HG03460 (cell line): ENCODE data around the gene RTN4IP1.
A peak's percentile ranks its signal among the peaks of the same experiment; 100 is the strongest.

Experiments used
- ATAC-seq: cut with Tn5 transposase; IDR thresholded peaks from one replicate; pipeline ENCODE4 v1.9.1; 2021; ENCODE audit not compliant: unreplicated experiment

The RTN4IP1 gene

GRCh38 chr6:106525107-106525881 lies 104.0 kb downstream of the RTN4IP1 start:
- peak; percentile 44 for ATAC-seq

GRCh38 chr6:106522562-106523250 lies 106.6 kb downstream of the RTN4IP1 start:
- ATAC-seq = no peak
